GM12865 (cell line): ENCODE measurements around the gene LRRC1.

Experiments used
- DNase-seq: peaks from one replicate; pipeline ENCODE4 v3.0.0; 2010; ENCODE audit warnings: low read depth
- H3K4me3 ChIP-seq: 2 replicates; pipeline ENCODE4 v1.5.1; 2011; ENCODE audit warnings: mild to moderate bottlenecking, low read depth, low read length, control low read depth
- TF ChIP-seq, protein P1 (sequence below): IDR thresholded peaks from 2 replicates; pipeline ENCODE4 v1.5.1; 2011; ENCODE audit warnings: low read length, control low read depth, low read depth, inconsistent platforms; ENCODE audit not compliant: insufficient read depth; ENCODE audit errors: missing control alignments

The LRRC1 gene

DNA sequence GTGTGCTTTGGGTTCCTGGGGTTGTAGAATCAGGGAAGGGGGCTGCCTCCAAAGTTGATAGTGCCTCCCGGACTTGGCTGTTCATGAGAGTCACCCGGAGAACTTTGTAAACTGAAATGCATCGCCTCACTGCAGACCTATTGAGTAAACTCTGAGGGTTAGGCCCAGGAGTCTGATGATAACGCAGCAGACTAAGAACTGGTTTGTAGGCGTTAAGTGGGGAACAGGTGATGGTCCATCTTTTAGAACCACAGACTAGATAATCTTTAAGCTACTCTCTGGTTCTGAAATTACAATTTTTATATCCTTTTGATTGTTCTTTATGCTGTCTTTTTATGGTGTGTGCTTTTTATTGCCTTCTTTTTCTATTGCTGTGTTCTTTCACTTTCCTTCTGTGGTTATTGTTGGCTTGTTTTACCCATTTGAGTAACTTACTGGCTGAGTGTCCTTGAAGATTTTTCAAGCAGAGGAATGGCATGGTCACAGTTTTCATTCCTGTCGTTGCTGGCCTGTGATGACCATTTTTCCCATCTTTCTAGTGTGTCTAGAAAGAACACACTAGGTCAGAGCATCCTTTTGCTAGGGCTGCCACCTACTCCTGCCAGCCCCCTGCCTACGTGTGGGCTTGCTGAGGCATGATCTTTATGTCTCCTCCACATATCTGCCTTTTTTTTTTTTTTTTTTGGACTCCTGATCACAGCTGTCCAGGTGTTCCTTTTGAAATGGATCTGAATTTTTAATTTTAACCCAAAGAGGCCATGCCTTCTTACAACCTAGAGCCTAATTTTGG, 30.9 kb downstream of the LRRC1 start:
- DNase-seq = no peak
- TF ChIP-seq, protein P1, sequence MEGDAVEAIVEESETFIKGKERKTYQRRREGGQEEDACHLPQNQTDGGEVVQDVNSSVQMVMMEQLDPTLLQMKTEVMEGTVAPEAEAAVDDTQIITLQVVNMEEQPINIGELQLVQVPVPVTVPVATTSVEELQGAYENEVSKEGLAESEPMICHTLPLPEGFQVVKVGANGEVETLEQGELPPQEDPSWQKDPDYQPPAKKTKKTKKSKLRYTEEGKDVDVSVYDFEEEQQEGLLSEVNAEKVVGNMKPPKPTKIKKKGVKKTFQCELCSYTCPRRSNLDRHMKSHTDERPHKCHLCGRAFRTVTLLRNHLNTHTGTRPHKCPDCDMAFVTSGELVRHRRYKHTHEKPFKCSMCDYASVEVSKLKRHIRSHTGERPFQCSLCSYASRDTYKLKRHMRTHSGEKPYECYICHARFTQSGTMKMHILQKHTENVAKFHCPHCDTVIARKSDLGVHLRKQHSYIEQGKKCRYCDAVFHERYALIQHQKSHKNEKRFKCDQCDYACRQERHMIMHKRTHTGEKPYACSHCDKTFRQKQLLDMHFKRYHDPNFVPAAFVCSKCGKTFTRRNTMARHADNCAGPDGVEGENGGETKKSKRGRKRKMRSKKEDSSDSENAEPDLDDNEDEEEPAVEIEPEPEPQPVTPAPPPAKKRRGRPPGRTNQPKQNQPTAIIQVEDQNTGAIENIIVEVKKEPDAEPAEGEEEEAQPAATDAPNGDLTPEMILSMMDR = no peak
- H3K4me3 ChIP-seq = no peak overlapping the region

DNA sequence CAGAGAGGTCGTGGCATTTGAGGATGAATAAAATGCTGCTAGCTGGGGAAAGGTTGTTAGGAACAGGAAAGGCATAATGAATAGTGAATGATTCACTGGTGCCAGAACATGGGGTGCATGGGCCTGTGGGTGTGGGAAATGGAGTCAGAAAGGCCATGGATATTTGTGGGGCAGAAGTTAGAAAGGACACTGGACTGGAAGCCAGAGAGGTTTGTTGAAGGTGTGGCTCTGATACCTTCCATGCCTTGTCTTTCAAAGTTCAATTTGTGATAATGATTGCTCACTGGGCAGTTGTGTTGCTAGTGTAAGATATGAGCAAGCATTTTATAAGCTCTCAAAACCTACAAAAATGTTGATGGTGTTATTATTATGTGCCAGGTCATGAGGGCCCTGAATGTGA, 32.7 kb downstream of the LRRC1 start:
- no peak for DNase-seq
- no peak overlapping the region for H3K4me3 ChIP-seq
- TF ChIP-seq, protein P1 = no peak

DNA sequence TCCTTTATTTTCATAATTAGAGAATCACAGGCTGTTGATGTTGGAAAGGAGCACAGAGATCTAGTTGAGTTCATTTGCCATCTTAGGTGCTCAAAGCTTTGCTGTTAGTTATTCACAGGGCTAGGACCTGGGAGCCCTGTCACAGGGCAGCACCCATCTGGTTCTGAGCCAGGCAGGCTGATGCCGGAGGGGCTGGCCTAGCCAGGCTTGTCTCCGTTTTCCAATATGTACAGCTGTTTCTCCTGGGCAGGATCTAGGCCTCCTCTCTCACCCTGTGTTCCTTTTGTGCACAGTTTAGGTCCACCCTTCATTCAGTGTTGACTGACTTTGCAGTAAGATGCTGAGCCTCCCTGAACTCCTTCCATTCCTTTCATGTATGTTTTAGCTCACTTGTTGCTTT, 33.4 kb downstream of the LRRC1 start:
- DNase-seq = no peak
- H3K4me3 ChIP-seq = no peak overlapping the region
- TF ChIP-seq, protein P1 = no peak

DNA sequence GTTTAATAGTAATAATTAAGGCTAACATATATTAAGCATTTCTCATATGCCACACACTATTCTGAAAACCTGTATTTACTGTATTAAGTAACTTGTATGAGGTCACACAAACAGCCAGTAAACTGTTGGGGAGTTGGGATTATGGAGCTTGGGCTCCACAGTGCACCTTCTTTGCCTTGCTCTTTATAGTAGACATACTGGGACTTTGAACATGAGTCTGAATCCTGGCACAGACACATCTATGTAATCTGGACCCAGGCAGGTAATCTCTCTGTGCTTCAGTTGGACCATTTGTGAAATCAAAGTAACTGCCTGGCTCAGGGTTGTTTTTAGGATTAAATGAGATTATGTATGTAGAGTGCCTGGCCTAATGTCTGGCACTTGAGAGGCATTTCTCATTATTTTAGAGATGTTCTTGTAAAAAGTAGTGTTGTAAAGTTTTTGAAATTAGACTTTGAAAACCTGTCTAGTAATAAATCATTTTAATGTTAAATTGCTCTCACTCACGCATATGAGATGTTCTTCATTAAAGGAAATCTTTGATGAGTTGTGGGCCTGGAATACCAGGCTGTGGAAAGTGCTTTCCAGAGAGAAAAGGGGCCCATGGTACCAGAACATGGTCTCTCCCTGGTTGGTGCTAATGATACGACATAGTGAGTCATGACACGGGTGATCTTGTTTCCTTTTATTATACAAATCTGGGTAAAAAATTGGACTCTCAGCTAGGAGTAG, 34.3 kb downstream of the LRRC1 start:
- H3K4me3 ChIP-seq = no peak overlapping the region
- TF ChIP-seq, protein P1 = no peak
- no peak for DNase-seq

DNA sequence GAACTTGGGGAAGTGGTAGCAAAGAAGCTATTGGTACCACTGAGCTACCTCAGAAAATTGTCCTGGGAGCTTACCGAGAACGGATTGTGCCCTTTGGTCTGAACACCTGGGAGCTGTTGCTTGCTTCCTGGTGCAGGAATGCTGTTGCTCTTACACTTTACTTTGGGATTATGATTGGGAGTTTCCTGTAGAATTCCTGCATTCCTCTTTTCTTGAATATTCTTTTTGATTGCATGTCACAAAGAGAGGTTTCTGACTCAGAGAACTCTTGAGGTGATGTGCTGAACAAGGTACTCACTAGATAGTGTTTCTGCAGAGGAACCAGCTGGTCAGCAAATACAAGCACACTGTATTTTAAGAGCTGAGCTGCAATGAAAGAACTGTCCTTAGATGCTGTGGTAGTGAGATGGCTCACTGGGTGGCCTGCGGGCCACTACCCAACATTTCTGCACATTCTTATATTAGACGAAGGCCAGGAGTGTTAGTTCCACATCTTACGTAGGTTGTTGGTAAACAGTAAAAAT, 35.0 kb downstream of the LRRC1 start:
- H3K4me3 ChIP-seq = no peak overlapping the region
- no peak for DNase-seq
- TF ChIP-seq, protein P1 = no peak

DNA sequence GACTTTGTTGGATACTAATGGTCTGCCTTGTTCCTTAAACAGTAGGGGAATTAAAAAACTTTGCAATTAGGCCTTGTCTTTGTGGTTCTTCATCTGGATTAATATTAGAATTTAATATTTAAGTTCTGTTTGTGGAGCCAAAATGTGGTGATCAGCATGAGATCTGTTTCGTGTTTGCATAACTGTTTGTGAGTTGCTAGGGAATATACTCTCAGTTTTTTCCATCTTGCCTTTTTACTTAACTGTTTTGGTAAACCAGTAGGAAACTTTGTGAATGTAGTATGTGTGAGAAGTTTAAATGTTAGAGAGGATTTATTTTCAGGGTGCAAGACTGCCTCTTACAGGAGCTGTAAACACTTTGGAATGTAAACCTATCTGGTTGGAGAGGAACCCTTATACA, 35.6 kb downstream of the LRRC1 start:
- no peak overlapping the region for H3K4me3 ChIP-seq
- TF ChIP-seq, protein P1 = no peak
- no peak for DNase-seq
